Measurements from ENCODE around the gene ZSWIM5.

The ZSWIM5 gene

GRCh38 chr1:45205011-45205909, 1.1 kb downstream of the ZSWIM5 start:
- H3K4me3 ChIP-seq (ENCODE audit: low read depth, low read length): peak overlapping the region; percentile 35
- ChIA-PET POLR2A (no interaction called here), CTCF (no interaction called here)
- DNase-seq (ENCODE audit: low read depth, low spot score): no peak
- TF ChIP-seq, protein P1, sequence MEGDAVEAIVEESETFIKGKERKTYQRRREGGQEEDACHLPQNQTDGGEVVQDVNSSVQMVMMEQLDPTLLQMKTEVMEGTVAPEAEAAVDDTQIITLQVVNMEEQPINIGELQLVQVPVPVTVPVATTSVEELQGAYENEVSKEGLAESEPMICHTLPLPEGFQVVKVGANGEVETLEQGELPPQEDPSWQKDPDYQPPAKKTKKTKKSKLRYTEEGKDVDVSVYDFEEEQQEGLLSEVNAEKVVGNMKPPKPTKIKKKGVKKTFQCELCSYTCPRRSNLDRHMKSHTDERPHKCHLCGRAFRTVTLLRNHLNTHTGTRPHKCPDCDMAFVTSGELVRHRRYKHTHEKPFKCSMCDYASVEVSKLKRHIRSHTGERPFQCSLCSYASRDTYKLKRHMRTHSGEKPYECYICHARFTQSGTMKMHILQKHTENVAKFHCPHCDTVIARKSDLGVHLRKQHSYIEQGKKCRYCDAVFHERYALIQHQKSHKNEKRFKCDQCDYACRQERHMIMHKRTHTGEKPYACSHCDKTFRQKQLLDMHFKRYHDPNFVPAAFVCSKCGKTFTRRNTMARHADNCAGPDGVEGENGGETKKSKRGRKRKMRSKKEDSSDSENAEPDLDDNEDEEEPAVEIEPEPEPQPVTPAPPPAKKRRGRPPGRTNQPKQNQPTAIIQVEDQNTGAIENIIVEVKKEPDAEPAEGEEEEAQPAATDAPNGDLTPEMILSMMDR (IDR thresholded peaks at IDR 0.05; ENCODE audit: insufficient read depth, low read length, missing control alignments): no peak

DNA sequence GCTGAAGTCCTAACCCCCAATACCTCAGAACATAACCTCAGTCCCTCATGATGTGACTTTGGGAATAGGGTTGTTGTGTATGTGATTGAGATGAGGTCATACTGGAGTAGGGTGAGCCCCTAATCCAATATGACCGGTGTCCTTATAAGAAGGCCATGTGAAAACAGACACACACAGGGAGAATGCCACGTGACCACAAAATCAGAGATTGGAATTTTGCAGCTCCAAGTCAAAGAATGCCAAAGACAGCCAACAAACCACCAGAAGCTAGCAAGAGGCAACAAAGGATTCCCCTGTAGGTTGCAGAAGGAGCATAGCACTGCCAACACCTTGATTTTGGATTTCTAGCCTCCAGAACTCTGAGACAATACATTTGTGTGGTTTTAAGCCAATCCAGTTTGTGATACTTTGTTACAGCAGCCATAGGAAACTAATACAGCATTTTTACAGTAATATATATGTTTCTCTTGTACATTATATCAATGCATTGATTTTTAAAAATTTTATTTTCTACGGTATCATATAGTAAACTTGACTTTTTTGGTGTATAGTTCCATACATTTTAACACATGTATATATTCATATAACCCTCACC, 5.4 kb downstream of the ZSWIM5 start:
- no peak overlapping the region for H3K4me3 ChIP-seq (ENCODE audit: low read depth, low read length)
- POLR2A ChIA-PET: no interaction called here
- CTCF ChIA-PET: interaction anchor here (1.5 kb wide), 1 partner anchor 183 kb away, joined by 5 read pairs; no protein-coding TSS in a partner anchor
- TF ChIP-seq, protein P1 (IDR thresholded peaks at IDR 0.05; ENCODE audit: insufficient read depth, low read length, missing control alignments): no peak
- DNase-seq (ENCODE audit: low read depth, low spot score): no peak

DNA sequence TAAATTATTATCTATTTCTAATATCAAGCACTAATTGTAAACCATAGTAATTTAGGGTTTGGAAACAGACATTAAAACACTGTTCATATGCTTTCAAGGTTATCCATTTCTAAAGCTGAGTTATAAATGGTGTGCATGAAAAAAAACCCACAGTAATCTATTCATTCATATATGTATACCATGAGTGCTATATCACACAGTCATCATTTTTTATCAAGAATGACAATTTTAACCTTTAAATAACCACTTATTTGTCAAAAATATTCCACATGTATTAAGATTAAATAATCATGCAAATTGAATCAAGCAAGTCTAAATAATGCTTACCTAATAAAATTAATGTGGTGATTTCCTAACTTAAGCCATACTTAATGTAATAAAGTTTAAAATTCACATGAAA, 6.0 kb downstream of the ZSWIM5 start:
- DNase-seq (ENCODE audit: low read depth, low spot score): no peak
- TF ChIP-seq, protein P1 (IDR thresholded peaks at IDR 0.05; ENCODE audit: insufficient read depth, low read length, missing control alignments): no peak
- POLR2A ChIA-PET: no interaction called here
- no peak overlapping the region for H3K4me3 ChIP-seq (ENCODE audit: low read depth, low read length)
- CTCF ChIA-PET: no interaction called here

DNA sequence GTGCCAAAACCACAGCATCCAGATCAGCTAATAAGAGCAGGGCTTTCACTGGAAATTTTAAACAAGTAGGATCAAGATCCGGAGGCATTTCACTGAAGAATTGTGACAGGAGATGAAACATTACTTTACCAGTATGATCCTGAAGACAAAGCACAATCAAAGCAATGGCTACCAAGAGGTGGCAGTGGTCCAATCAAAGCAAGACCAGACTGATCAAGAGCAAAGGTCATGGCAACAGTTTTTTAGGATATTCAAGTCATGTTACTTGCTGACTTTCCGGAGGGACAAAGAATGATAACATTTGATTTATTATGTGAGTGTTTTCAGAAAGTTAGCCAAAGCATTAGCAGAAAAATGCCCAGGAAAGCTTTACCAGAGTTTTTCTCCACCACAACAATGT, 8.2 kb downstream of the ZSWIM5 start:
- DNase-seq (ENCODE audit: low read depth, low spot score): no peak
- H3K4me3 ChIP-seq (ENCODE audit: low read depth, low read length): no peak overlapping the region
- TF ChIP-seq, protein P1 (IDR thresholded peaks at IDR 0.05; ENCODE audit: insufficient read depth, low read length, missing control alignments): no peak
- ChIA-PET POLR2A (no interaction called here), CTCF (no interaction called here)

DNA sequence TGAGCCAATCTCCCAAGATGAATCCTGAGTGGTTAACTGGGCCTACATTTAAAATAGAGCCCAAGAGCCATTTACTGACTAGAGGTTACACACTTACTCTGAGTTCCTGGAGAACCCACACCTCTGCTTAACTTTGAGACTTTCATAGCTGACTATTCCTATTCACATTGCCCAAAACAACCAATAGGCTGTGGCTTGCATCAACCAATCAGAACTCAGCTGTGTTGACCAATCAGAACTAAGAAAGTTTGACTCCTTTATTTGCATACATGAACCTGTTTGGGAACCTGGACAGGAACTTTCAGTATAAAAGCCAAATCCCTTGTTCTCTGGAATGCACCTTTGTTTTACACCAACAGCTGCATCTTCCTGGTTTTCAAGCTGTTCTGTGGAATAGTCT, 9.5 kb downstream of the ZSWIM5 start:
- TF ChIP-seq, protein P1 (IDR thresholded peaks at IDR 0.05; ENCODE audit: insufficient read depth, low read length, missing control alignments): no peak
- POLR2A ChIA-PET: no interaction called here
- H3K4me3 ChIP-seq (ENCODE audit: low read depth, low read length): no peak overlapping the region
- no peak for DNase-seq (ENCODE audit: low read depth, low spot score)
- CTCF ChIA-PET: no interaction called here

- POLR2A ChIA-PET: no interaction called here
- TF ChIP-seq, protein P1 (IDR thresholded peaks at IDR 0.05; ENCODE audit: insufficient read depth, low read length, missing control alignments): no peak
- no peak for DNase-seq (ENCODE audit: low read depth, low spot score)
- CTCF ChIA-PET: no interaction called here
- no peak overlapping the region for H3K4me3 ChIP-seq (ENCODE audit: low read depth, low read length)
Observed at GRCh38 chr1:45191418-45191783, 15.0 kb downstream of the ZSWIM5 start.
